ENCODE results near the gene C16orf92.
"Not testable (repeated sequence)": the region's sequence is repeated elsewhere in the genome, so short reads cannot be mapped to it uniquely, and the experiment has no call there.

C16orf92 gene

GRCh38 chr16:30005341-30006094, 17.5 kb upstream of the C16orf92 start:
- DNase-seq (ENCODE audit: low spot score) = peak; percentile 78

GRCh38 chr16:30006095-30006473, 16.9 kb upstream of the C16orf92 start:
- DNase-seq (ENCODE audit: low spot score) = no peak

GRCh38 chr16:30006659-30007377, 16.2 kb upstream of the C16orf92 start:
- no peak for DNase-seq (ENCODE audit: low spot score)

GRCh38 chr16:30007378-30007895, 15.6 kb upstream of the C16orf92 start:
- DNase-seq (ENCODE audit: low spot score) = no peak

GRCh38 chr16:30009085-30009862, 13.7 kb upstream of the C16orf92 start:
- DNase-seq (ENCODE audit: low spot score) = no peak

GRCh38 chr16:30009990-30010843, 12.8 kb upstream of the C16orf92 start:
- no peak for DNase-seq (ENCODE audit: low spot score)

GRCh38 chr16:30010844-30011713, 11.9 kb upstream of the C16orf92 start, which contains the start of gene DOC2A:
Gene DOC2A, minus strand, starts transcription at chr16:30011027. Its CDS starts 805 bp downstream, at chr16:30010222.
- DNase-seq (ENCODE audit: low spot score) = no peak

GRCh38 chr16:30011714-30012504, 11.1 kb upstream of the C16orf92 start:
- no peak for DNase-seq (ENCODE audit: low spot score)

GRCh38 chr16:30012598-30012997, 10.4 kb upstream of the C16orf92 start:
- DNase-seq (ENCODE audit: low spot score) = not testable (repeated sequence)

GRCh38 chr16:30015450-30015849, 7.5 kb upstream of the C16orf92 start:
- DNase-seq (ENCODE audit: low spot score) = not testable (repeated sequence)

GRCh38 chr16:30016555-30017276, 6.3 kb upstream of the C16orf92 start:
- no peak for DNase-seq (ENCODE audit: low spot score)

- DNase-seq (ENCODE audit: low spot score) = no peak
Observed at GRCh38 chr16:30017277-30017656, 5.7 kb upstream of the C16orf92 start.

GRCh38 chr16:30017937-30018336, 5.1 kb upstream of the C16orf92 start:
- DNase-seq (ENCODE audit: low spot score) = not testable (repeated sequence)

GRCh38 chr16:30018731-30019158, 4.3 kb upstream of the C16orf92 start:
- no peak for DNase-seq (ENCODE audit: low spot score)

GRCh38 chr16:30023586-30023985, 588 bp downstream of the C16orf92 start:
- DNase-seq (ENCODE audit: low spot score) = no peak

GRCh38 chr16:30024451-30024850, 1.5 kb downstream of the C16orf92 start:
- no peak for DNase-seq (ENCODE audit: low spot score)

- DNase-seq (ENCODE audit: low spot score) = no peak
Observed at GRCh38 chr16:30025156-30025555, 2.2 kb downstream of the C16orf92 start.

- DNase-seq (ENCODE audit: low spot score) = no peak
Observed at GRCh38 chr16:30025574-30025973, 2.6 kb downstream of the C16orf92 start.

GRCh38 chr16:30026449-30026848, 3.5 kb downstream of the C16orf92 start:
- DNase-seq (ENCODE audit: low spot score) = no peak
